Gastroesophageal sphincter (tissue), 4 donors: Measurements from ENCODE around the gene SURF4. TPM values are rescaled to one million over a fixed set of nuclear protein-coding genes. Genes with fewer than 3 reads are reported as not detected.

Source experiments
- ATAC-seq: fragments of 150-250 bp; one replicate; pipeline ENCODE4 v1.9.1; 2016; ENCODE audit warnings: mild to moderate bottlenecking, moderate library complexity
- H3K27ac ChIP-seq, 4 donors: fragments of 200-600 bp; sonication (generic) in 3 of 4; 1 replicate in 3 of 4; 2 replicates in 1 of 4; pipeline ENCODE4 v1.5.1; 2016 to 2019
- H3K27me3 ChIP-seq: fragments of 200-600 bp; sonication (generic); one replicate; pipeline ENCODE4 v1.5.1; 2019
- H3K36me3 ChIP-seq, 2 donors: fragments of 200-600 bp; sonication (generic); one replicate each; pipeline ENCODE4 v1.5.1; 2019; ENCODE audit warnings: control low read depth in 1 of 2
- H3K4me1 ChIP-seq, 3 donors: fragments of 200-600 bp; sonication (generic); 1 replicate in 2 of 3; 2 replicates in 1 of 3; pipeline ENCODE4 v1.5.1; 2016 to 2019; ENCODE audit warnings: control low read depth in 2 of 3
- H3K4me3 ChIP-seq, 2 donors: fragments of 200-600 bp; sonication (generic); one replicate each; pipeline ENCODE4 v1.5.1; 2019; ENCODE audit warnings: mild to moderate bottlenecking in 1 of 2, moderate library complexity in 1 of 2
- H3K9me3 ChIP-seq, 3 donors: fragments of 200-600 bp; sonication (generic); one replicate each; pipeline ENCODE4 v1.5.1; 2017 to 2019; ENCODE audit warnings: control low read depth in 2 of 3
- EP300 ChIP-seq: sonication (generic); formaldehyde crosslinking; IDR thresholded peaks from one replicate; pipeline ENCODE4 v1.6.1; 2017; ENCODE audit warnings: antibody characterized with exemption, mild to moderate bottlenecking
- POLR2A ChIP-seq, 2 donors: fragments of 450-650 bp; IDR thresholded peaks; one replicate each; pipeline ENCODE4 v1.6.1; 2017; ENCODE audit warnings: antibody characterized with exemption in 2 of 2, mild to moderate bottlenecking in 2 of 2, moderate library complexity in 1 of 2
- POLR2AphosphoS5 ChIP-seq: sonication (generic); formaldehyde crosslinking; IDR thresholded peaks from one replicate; pipeline ENCODE4 v1.6.1; 2017; ENCODE audit warnings: antibody characterized with exemption
- WGBS, 2 donors: methylation state at CpG; one replicate each; pipeline ENCODE4 v1.1.5; 2018; ENCODE audit warnings: low coverage in 1 of 2; 5-methylcytosine and 5-hydroxymethylcytosine counted together
- total RNA-seq, 4 donors: library from RNA; depleted of rRNA; stranded (reverse); fragments of >200 nt; gene quantifications; one replicate each; pipeline ENCODE4 v1.1.0, GENCODE V29; 2016
- TF ChIP-seq, protein P1 (sequence below), 4 experiments: fragments of 200-600 bp in 2 of 4; fragments of 450-650 bp in 2 of 4; sonication (generic) in 1 of 4; IDR thresholded peaks; one replicate each; pipeline ENCODE4 v1.5.1; 2017 to 2019; ENCODE audit warnings: antibody characterized with exemption in 4 of 4, mild to moderate bottlenecking in 2 of 4, moderate library complexity in 2 of 4

The SURF4 gene
- total RNA-seq, 4 donors from 2014 or later: 78.1 to 139 (median 108) TPM

GRCh38 chr9:133348718-133349573 lies 26.9 kb downstream of the SURF4 start:
- peak overlapping the region; percentile 80 to 91 for H3K4me3 ChIP-seq
- H3K4me1 ChIP-seq: peaks cover 0 to 42% (median 19%) of the 10 kb centered on the region in 3 donors
- no peaks in the 10 kb centered on the region for H3K27me3 ChIP-seq
- no peaks in the 10 kb centered on the region for H3K9me3 ChIP-seq
- ATAC-seq: no peak
- TF ChIP-seq POLR2AphosphoS5 (no peak), POLR2A (IDR thresholded peaks at IDR 0.05) (no peak), EP300 (no peak)
- TF ChIP-seq, protein P1, sequence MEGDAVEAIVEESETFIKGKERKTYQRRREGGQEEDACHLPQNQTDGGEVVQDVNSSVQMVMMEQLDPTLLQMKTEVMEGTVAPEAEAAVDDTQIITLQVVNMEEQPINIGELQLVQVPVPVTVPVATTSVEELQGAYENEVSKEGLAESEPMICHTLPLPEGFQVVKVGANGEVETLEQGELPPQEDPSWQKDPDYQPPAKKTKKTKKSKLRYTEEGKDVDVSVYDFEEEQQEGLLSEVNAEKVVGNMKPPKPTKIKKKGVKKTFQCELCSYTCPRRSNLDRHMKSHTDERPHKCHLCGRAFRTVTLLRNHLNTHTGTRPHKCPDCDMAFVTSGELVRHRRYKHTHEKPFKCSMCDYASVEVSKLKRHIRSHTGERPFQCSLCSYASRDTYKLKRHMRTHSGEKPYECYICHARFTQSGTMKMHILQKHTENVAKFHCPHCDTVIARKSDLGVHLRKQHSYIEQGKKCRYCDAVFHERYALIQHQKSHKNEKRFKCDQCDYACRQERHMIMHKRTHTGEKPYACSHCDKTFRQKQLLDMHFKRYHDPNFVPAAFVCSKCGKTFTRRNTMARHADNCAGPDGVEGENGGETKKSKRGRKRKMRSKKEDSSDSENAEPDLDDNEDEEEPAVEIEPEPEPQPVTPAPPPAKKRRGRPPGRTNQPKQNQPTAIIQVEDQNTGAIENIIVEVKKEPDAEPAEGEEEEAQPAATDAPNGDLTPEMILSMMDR (IDR thresholded peaks at IDR 0.05): no peak
- WGBS, 2 donors: 21 to 23% methylated on average over 5 to 9 of the region's 25 CpGs
- H3K27ac ChIP-seq: peak overlapping the region; percentile 73 to 96 (median 92)
- peaks cover 0 to 73% of the 10 kb centered on the region in 2 donors for H3K36me3 ChIP-seq

GRCh38 chr9:133347985-133348717 lies 27.7 kb downstream of the SURF4 start, which contains the start of the genes MED22 and RPL7A:
TSS of gene MED22 (minus strand) at chr9:133348131. CDS start at chr9:133346662, 1,469 bp downstream.
TSS of gene RPL7A (plus strand) at chr9:133348218. CDS start at chr9:133348244, 26 bp downstream.
- WGBS, 2 donors: 0% methylated on average over 19 to 23 of the region's 64 CpGs
- Histone ChIP-seq H3K9me3 (no peaks in the 10 kb centered on the region), H3K27me3 (no peaks in the 10 kb centered on the region), H3K36me3 (peaks cover 0 to 73% of the 10 kb centered on the region in 2 donors), H3K4me1 (peaks cover 0 to 42% (median 19%) of the 10 kb centered on the region in 3 donors), H3K27ac (peak within 1 kb of the TSS; percentile 73 to 96 (median 92)), H3K4me3 (peak within 1 kb of the TSS; percentile 80 to 91)
- TF ChIP-seq, protein P1 (IDR thresholded peaks at IDR 0.05): peak in 2 of 4 experiments; percentile 9 to 23
- peak; percentile 75 to 83 for TF ChIP-seq POLR2A (IDR thresholded peaks at IDR 0.05)
- no peak for TF ChIP-seq EP300
- TF ChIP-seq POLR2AphosphoS5: peak; percentile 96
- peak; percentile 91 for ATAC-seq

GRCh38 chr9:133347515-133347984 lies 28.3 kb downstream of the SURF4 start:
- H3K27me3 ChIP-seq: no peaks in the 10 kb centered on the region
- 1% methylated on average over 26 of the region's 41 CpGs; no CpG with 5 or more reads in 1 of the 2 donors for WGBS, 2 donors
- no peaks in the 10 kb centered on the region for H3K9me3 ChIP-seq
- H3K4me1 ChIP-seq: peaks cover 0 to 42% (median 19%) of the 10 kb centered on the region in 3 donors
- peak overlapping the region; percentile 80 to 91 for H3K4me3 ChIP-seq
- peak overlapping the region; percentile 73 to 96 (median 92) for H3K27ac ChIP-seq
- peak; percentile 75 for ATAC-seq
- H3K36me3 ChIP-seq: peaks cover 0 to 73% of the 10 kb centered on the region in 2 donors
- TF ChIP-seq POLR2A (IDR thresholded peaks at IDR 0.05): no peak
- TF ChIP-seq, protein P1 (IDR thresholded peaks at IDR 0.05): peak in 1 of 4 experiments; percentile 31

DNA sequence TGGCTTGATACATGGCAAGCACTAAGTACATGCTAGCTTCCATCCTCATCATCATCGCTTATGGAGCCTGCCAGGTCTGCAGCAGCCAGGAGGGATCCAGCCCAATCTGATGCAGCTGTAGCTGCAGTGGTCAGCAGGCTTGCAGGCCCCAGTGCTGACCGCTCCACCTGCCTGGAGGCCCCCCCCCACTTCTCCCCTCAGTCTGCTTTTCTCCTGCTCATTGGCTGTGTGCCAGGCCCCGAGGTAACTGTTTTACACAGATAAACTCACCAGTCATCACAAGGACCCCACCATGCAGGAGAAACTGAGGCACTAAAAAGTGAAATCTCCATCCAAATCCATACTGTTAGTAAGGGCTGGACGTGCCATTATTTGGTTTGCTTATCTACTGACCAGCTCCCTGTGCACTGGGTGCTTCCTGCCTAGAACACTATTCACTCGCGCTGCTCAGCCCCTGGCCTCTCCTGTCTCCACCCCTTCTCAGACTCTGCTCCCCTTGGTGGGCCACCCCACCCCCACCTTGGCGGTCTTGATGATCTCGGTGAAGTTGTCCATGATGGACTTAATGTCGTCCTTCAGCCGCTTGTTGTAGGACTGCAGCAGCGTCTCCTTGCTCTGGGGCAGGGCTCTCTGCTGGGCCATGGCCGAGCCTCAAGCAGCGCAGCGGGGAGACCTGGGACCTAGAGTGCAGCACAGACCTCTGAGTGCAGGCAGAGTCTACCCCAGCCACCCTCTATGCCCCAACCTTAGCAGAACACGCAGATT lies 29.7 kb downstream of the SURF4 start:
- Histone ChIP-seq H3K9me3 (no peaks in the 10 kb centered on the region), H3K36me3 (peaks cover 0 to 73% of the 10 kb centered on the region in 2 donors), H3K27ac (peak overlapping the region in 3 of 4 donors; percentile 90 to 96 (median 93)), H3K4me3 (peak overlapping the region; percentile 80 to 91), H3K27me3 (no peaks in the 10 kb centered on the region), H3K4me1 (peaks cover 0 to 42% (median 19%) of the 10 kb centered on the region in 3 donors)
- 59 to 60% methylated on average over 4 to 5 of the region's 15 CpGs for WGBS, 2 donors
- no peak for ATAC-seq
- TF ChIP-seq EP300 (no peak), POLR2A (IDR thresholded peaks at IDR 0.05) (no peak), POLR2AphosphoS5 (no peak)
- TF ChIP-seq, protein P1 (IDR thresholded peaks at IDR 0.05): no peak
